ENCODE results near the gene APBA2. TPM values are rescaled to one million over a fixed set of nuclear protein-coding genes. Genes with fewer than 3 reads are reported as not detected.

APBA2 gene
- total and polyA plus RNA-seq, 2 of the 13 experiments (the other 11 are each of a cell fraction or from before 2014, with no cell fraction given) = 0.62 to 2.3 TPM

GRCh38 chr15:29114221-29115092 lies 228.7 kb downstream of the APBA2 start:
- Histone ChIP-seq H3K4me2 (ENCODE audit: low read depth, low read length) (no peak overlapping the region), H3K36me3 (replicated peaks in 1 of 2; ENCODE audit: control insufficient read depth in 1 of 2, insufficient read depth in 2 of 2, low read length in 2 of 2) (no peaks in the 10 kb centered on the region), H2AFZ (ENCODE audit: low read length) (no peak overlapping the region), H3K4me3 (replicated peaks in 1 of 3; ENCODE audit: insufficient read depth in 1 of 3, low read depth in 2 of 3, low read length in 3 of 3) (no peak overlapping the region), H3K9me3 (ENCODE audit: low read length) (no peaks in the 10 kb centered on the region), H3K9ac (ENCODE audit: insufficient read depth, low read depth, low read length) (no peak overlapping the region), H4K20me1 (ENCODE audit: insufficient read depth, low read length) (no peaks in the 10 kb centered on the region), H3K79me2 (ENCODE audit: insufficient read depth, low read length) (no peaks in the 10 kb centered on the region), H3K4me1 (ENCODE audit: insufficient read depth, low read length) (no peaks in the 10 kb centered on the region), H3K27me3 (ENCODE audit: control insufficient read depth in 1 of 2, insufficient read depth in 2 of 2, low read length in 2 of 2) (peaks cover 0 to 1% of the 10 kb centered on the region in 2 experiments; a peak in 1 of 5 replicates), H3K27ac (ENCODE audit: extremely low read length, insufficient read depth, low read length) (no peak overlapping the region)
- FAIRE-seq (no peak), DNase-seq (ENCODE audit: low spot score) (no peak), ATAC-seq (no peak)
- no TSS peak for BruUV-seq (replicated peaks)
- 67% methylated on average over 18 of the region's 18 CpGs for WGBS (ENCODE audit: low lambda C conversion rate)
- in situ Hi-C loops (cut with HindIII; ENCODE audit: extremely low pct_ligation_motif_present, low pct_unique_long_range_greater_than_20kb) = no loop called here
- POLR2A ChIA-PET = no interaction called here
- CTCF ChIA-PET (ENCODE audit: low intra/inter-chr PET ratio, low total read pairs) = no interaction called here
- intact Hi-C loops (cut with micrococcal nuclease; ENCODE audit: unreplicated experiment) = no loop called here
- TF ChIP-seq MXD4 (CRISPR knock-in tag; IDR thresholded peaks at IDR 0.05) (no peak), ZFP36L1 (CRISPR knock-in tag; IDR thresholded peaks at IDR 0.05) (no peak), SKIL (CRISPR knock-in tag; IDR thresholded peaks at IDR 0.05; ENCODE audit: borderline replicate concordance) (no peak), NFKB2 (CRISPR knock-in tag; IDR thresholded peaks at IDR 0.05; ENCODE audit: borderline replicate concordance) (no peak), NCOA1 (CRISPR knock-in tag; IDR thresholded peaks at IDR 0.05) (no peak), ZNF10 (CRISPR knock-in tag; IDR thresholded peaks at IDR 0.05; ENCODE audit: borderline replicate concordance, low read depth) (no peak), ZSCAN21 (CRISPR knock-in tag; IDR thresholded peaks at IDR 0.05; ENCODE audit: borderline replicate concordance) (no peak), RFXAP (CRISPR knock-in tag; IDR thresholded peaks at IDR 0.05; ENCODE audit: borderline replicate concordance) (no peak)
- TF ChIP-seq, protein P1, sequence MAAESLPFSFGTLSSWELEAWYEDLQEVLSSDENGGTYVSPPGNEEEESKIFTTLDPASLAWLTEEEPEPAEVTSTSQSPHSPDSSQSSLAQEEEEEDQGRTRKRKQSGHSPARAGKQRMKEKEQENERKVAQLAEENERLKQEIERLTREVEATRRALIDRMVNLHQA (CRISPR knock-in tag; IDR thresholded peaks at IDR 0.05) = no peak
- TF ChIP-seq, protein P2, sequence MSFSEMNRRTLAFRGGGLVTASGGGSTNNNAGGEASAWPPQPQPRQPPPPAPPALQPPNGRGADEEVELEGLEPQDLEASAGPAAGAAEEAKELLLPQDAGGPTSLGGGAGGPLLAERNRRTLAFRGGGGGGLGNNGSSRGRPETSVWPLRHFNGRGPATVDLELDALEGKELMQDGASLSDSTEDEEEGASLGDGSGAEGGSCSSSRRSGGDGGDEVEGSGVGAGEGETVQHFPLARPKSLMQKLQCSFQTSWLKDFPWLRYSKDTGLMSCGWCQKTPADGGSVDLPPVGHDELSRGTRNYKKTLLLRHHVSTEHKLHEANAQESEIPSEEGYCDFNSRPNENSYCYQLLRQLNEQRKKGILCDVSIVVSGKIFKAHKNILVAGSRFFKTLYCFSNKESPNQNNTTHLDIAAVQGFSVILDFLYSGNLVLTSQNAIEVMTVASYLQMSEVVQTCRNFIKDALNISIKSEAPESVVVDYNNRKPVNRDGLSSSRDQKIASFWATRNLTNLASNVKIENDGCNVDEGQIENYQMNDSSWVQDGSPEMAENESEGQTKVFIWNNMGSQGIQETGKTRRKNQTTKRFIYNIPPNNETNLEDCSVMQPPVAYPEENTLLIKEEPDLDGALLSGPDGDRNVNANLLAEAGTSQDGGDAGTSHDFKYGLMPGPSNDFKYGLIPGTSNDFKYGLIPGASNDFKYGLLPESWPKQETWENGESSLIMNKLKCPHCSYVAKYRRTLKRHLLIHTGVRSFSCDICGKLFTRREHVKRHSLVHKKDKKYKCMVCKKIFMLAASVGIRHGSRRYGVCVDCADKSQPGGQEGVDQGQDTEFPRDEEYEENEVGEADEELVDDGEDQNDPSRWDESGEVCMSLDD (CRISPR knock-in tag; IDR thresholded peaks at IDR 0.05; ENCODE audit: borderline replicate concordance) = no peak
- TF ChIP-seq, protein P3, sequence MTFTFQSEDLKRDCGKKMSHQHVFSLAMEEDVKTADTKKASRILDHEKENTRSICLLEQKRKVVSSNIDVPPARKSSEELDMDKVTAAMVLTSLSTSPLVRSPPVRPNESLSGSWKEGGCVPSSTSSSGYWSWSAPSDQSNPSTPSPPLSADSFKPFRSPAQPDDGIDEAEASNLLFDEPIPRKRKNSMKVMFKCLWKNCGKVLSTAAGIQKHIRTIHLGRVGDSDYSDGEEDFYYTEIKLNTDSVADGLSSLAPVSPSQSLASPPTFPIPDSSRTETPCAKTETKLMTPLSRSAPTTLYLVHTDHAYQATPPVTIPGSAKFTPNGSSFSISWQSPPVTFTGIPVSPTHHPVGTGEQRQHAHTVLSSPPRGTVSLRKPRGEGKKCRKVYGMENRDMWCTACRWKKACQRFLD (CRISPR knock-in tag; IDR thresholded peaks at IDR 0.05; ENCODE audit: borderline replicate concordance) = no peak
- TF ChIP-seq, protein P4, sequence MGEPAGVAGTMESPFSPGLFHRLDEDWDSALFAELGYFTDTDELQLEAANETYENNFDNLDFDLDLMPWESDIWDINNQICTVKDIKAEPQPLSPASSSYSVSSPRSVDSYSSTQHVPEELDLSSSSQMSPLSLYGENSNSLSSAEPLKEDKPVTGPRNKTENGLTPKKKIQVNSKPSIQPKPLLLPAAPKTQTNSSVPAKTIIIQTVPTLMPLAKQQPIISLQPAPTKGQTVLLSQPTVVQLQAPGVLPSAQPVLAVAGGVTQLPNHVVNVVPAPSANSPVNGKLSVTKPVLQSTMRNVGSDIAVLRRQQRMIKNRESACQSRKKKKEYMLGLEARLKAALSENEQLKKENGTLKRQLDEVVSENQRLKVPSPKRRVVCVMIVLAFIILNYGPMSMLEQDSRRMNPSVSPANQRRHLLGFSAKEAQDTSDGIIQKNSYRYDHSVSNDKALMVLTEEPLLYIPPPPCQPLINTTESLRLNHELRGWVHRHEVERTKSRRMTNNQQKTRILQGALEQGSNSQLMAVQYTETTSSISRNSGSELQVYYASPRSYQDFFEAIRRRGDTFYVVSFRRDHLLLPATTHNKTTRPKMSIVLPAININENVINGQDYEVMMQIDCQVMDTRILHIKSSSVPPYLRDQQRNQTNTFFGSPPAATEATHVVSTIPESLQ (CRISPR knock-in tag; conservative IDR thresholded peaks at IDR 0.05) = no peak
- TF ChIP-seq, protein P5, sequence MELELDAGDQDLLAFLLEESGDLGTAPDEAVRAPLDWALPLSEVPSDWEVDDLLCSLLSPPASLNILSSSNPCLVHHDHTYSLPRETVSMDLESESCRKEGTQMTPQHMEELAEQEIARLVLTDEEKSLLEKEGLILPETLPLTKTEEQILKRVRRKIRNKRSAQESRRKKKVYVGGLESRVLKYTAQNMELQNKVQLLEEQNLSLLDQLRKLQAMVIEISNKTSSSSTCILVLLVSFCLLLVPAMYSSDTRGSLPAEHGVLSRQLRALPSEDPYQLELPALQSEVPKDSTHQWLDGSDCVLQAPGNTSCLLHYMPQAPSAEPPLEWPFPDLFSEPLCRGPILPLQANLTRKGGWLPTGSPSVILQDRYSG (CRISPR knock-in tag; IDR thresholded peaks at IDR 0.05) = no peak

Data from HepG2 (cell line).